Measurements from ENCODE around the gene SEC14L5. TPM values are rescaled to one million over a fixed set of nuclear protein-coding genes. Genes with fewer than 3 reads are reported as not detected.

The SEC14L5 gene
- total RNA-seq, 1 experiment from 2014 or later, result not detected

GRCh38 chr16:4914528-4915225 lies 43.5 kb upstream of the SEC14L5 start:
- Histone ChIP-seq H3K4me1 (ENCODE audit: insufficient read depth, low read length) (peaks cover 27% of the 10 kb centered on the region), H2AFZ (ENCODE audit: low read length) (no peak overlapping the region), H3K27me3 (ENCODE audit: low read length) (no peaks in the 10 kb centered on the region), H3K36me3 (ENCODE audit: low read depth, low read length) (no peaks in the 10 kb centered on the region), H3K79me2 (ENCODE audit: low read length) (no peaks in the 10 kb centered on the region), H3K27ac (ENCODE audit: low read length) (no peak overlapping the region), H3K4me2 (ENCODE audit: low read length) (no peak overlapping the region), H3K4me3 (ENCODE audit: low read length) (no peak overlapping the region), H3K9ac (ENCODE audit: low read length) (no peak overlapping the region), H4K20me1 (ENCODE audit: low read length) (no peaks in the 10 kb centered on the region), H3K9me2 (replicated peaks; ENCODE audit: low read length) (no peaks in the 10 kb centered on the region), H3K9me3 (ENCODE audit: low read length) (no peaks in the 10 kb centered on the region), H3F3A (ENCODE audit: low read length, unreplicated experiment) (no peaks in the 10 kb centered on the region)
- CTCF ChIA-PET, result no interaction called here
- DNase-seq, result no peak
- POLR2A ChIA-PET (ENCODE audit: unreplicated experiment), result no interaction called here
- intact Hi-C loops (cut with micrococcal nuclease), result no loop called here
- no peak for ATAC-seq
- no TSS peak for BruUV-seq (replicated peaks)
- TF ChIP-seq EZH2phosphoT487 (IDR thresholded peaks at IDR 0.05; ENCODE audit: borderline replicate concordance, low read length) (no peak), CTCF (conservative IDR thresholded peaks at IDR 0.05; ENCODE audit: low read depth, low read length) (no peak), EZH2 (IDR thresholded peaks at IDR 0.05; ENCODE audit: low read length, unreplicated experiment) (no peak)

GRCh38 chr16:4915226-4915761 lies 42.8 kb upstream of the SEC14L5 start:
- ChIA-PET POLR2A (ENCODE audit: unreplicated experiment) (no interaction called here), CTCF (no interaction called here)
- intact Hi-C loops (cut with micrococcal nuclease), result no loop called here
- Histone ChIP-seq H3K36me3 (ENCODE audit: low read depth, low read length) (no peaks in the 10 kb centered on the region), H3K27ac (ENCODE audit: low read length) (no peak overlapping the region), H3K9ac (ENCODE audit: low read length) (no peak overlapping the region), H3F3A (ENCODE audit: low read length, unreplicated experiment) (no peaks in the 10 kb centered on the region), H3K4me3 (ENCODE audit: low read length) (no peak overlapping the region), H3K4me1 (ENCODE audit: insufficient read depth, low read length) (peaks cover 27% of the 10 kb centered on the region), H3K27me3 (ENCODE audit: low read length) (no peaks in the 10 kb centered on the region), H3K9me3 (ENCODE audit: low read length) (no peaks in the 10 kb centered on the region), H3K4me2 (ENCODE audit: low read length) (no peak overlapping the region), H3K79me2 (ENCODE audit: low read length) (no peaks in the 10 kb centered on the region), H4K20me1 (ENCODE audit: low read length) (no peaks in the 10 kb centered on the region), H3K9me2 (replicated peaks; ENCODE audit: low read length) (no peaks in the 10 kb centered on the region), H2AFZ (ENCODE audit: low read length) (no peak overlapping the region)
- DNase-seq, result peak; percentile 20
- BruUV-seq (replicated peaks), result no TSS peak
- TF ChIP-seq EZH2phosphoT487 (IDR thresholded peaks at IDR 0.05; ENCODE audit: borderline replicate concordance, low read length), result no peak
- no peak for TF ChIP-seq EZH2 (IDR thresholded peaks at IDR 0.05; ENCODE audit: low read length, unreplicated experiment)
- no peak for TF ChIP-seq CTCF (conservative IDR thresholded peaks at IDR 0.05; ENCODE audit: low read depth, low read length)
- ATAC-seq, result no peak; the same call in 1 of the 2 replicates

GRCh38 chr16:4917117-4917516 lies 41.0 kb upstream of the SEC14L5 start:
- intact Hi-C loops (cut with micrococcal nuclease), result no loop called here
- TF ChIP-seq CTCF (conservative IDR thresholded peaks at IDR 0.05; ENCODE audit: low read depth, low read length), result no peak
- TF ChIP-seq EZH2phosphoT487 (IDR thresholded peaks at IDR 0.05; ENCODE audit: borderline replicate concordance, low read length), result no peak
- TF ChIP-seq EZH2 (IDR thresholded peaks at IDR 0.05; ENCODE audit: low read length, unreplicated experiment), result no peak
- ChIA-PET POLR2A (ENCODE audit: unreplicated experiment) (no interaction called here), CTCF (no interaction called here)
- peak; percentile 46 for DNase-seq
- no peak overlapping the region for H3K9ac ChIP-seq (ENCODE audit: low read length)
- peak; percentile 42 for ATAC-seq
- H3K9me3 ChIP-seq (ENCODE audit: low read length), result no peaks in the 10 kb centered on the region
- no peaks in the 10 kb centered on the region for H3K9me2 ChIP-seq (replicated peaks; ENCODE audit: low read length)
- no peak overlapping the region for H2AFZ ChIP-seq (ENCODE audit: low read length)
- H3K27ac ChIP-seq (ENCODE audit: low read length), result peak overlapping the region; percentile 19
- no TSS peak for BruUV-seq (replicated peaks)
- H3K4me1 ChIP-seq (ENCODE audit: insufficient read depth, low read length), result peaks cover 27% of the 10 kb centered on the region
- peak overlapping the region; percentile 62 for H3K4me2 ChIP-seq (ENCODE audit: low read length)
- no peaks in the 10 kb centered on the region for H3K79me2 ChIP-seq (ENCODE audit: low read length)
- H4K20me1 ChIP-seq (ENCODE audit: low read length), result no peaks in the 10 kb centered on the region
- no peaks in the 10 kb centered on the region for H3F3A ChIP-seq (ENCODE audit: low read length, unreplicated experiment)
- H3K4me3 ChIP-seq (ENCODE audit: low read length), result no peak overlapping the region
- H3K36me3 ChIP-seq (ENCODE audit: low read depth, low read length), result no peaks in the 10 kb centered on the region
- no peaks in the 10 kb centered on the region for H3K27me3 ChIP-seq (ENCODE audit: low read length)

Measured in PC-3 (cell line).